CD14-positive monocyte (primary cell): ENCODE data around the gene TTC36. TPM values are rescaled to one million over a fixed set of nuclear protein-coding genes. Genes with fewer than 3 reads are reported as not detected.

Source experiments
- DNase-seq, 3 donors: peaks; one replicate each; pipeline ENCODE4 v3.0.0-alpha.2; 2011 to 2022
- H2AFZ ChIP-seq: 2 replicates; pipeline ENCODE4 v1.6.0; 2012; ENCODE audit warnings: mild to moderate bottlenecking, low read depth, low read length, inconsistent platforms; ENCODE audit not compliant: insufficient read depth, poor library complexity, severe bottlenecking
- H3K27ac ChIP-seq, 2 donors: 1 replicate in 1 of 2; 2 replicates in 1 of 2; pipeline ENCODE4 v1.5.1; 2012 to 2013; ENCODE audit warnings: low read length in 2 of 2, control low read depth in 1 of 2, inconsistent platforms in 1 of 2, low read depth in 1 of 2, mild to moderate bottlenecking in 1 of 2
- H3K27me3 ChIP-seq, 2 donors: one replicate each; pipeline versions ENCODE4 v1.6.0 to v1.6.1; 2011 to 2013; ENCODE audit warnings: low read length in 2 of 2; ENCODE audit not compliant: control insufficient read depth in 2 of 2, insufficient read depth in 2 of 2
- H3K36me3 ChIP-seq, 2 donors: replicated peaks in 1 of 2; 1 replicate in 1 of 2; 2 replicates in 1 of 2; pipeline versions ENCODE4 v1.5.1 to v1.6.1; 2012 to 2013; ENCODE audit warnings: low read length in 2 of 2, control low read depth in 1 of 2, inconsistent platforms in 1 of 2, mild to moderate bottlenecking in 1 of 2; ENCODE audit not compliant: insufficient read depth in 2 of 2, control insufficient read depth in 1 of 2
- H3K4me1 ChIP-seq, 2 donors: 1 replicate in 1 of 2; 2 replicates in 1 of 2; pipeline versions ENCODE4 v1.5.1 to v1.6.1; 2012 to 2013; ENCODE audit warnings: low read length in 2 of 2, control low read depth in 1 of 2, inconsistent platforms in 1 of 2, mild to moderate bottlenecking in 1 of 2, moderate library complexity in 1 of 2; ENCODE audit not compliant: insufficient read depth in 2 of 2, control insufficient read depth in 1 of 2
- H3K4me2 ChIP-seq: replicated peaks from 2 replicates; pipeline ENCODE3; 2012; ENCODE audit warnings: low read length, moderate library complexity, mild to moderate bottlenecking; ENCODE audit not compliant: poor library complexity, severe bottlenecking; ENCODE audit errors: extremely low read depth
- H3K4me3 ChIP-seq, 3 experiments: fragments of 200-600 bp in 1 of 3; sonication (generic) in 1 of 3; replicated peaks in 1 of 3; 1 replicate in 2 of 3; 2 replicates in 1 of 3; pipeline ENCODE4 v1.5.1; 2011 to 2013; ENCODE audit warnings: low read length in 3 of 3, mild to moderate bottlenecking in 3 of 3, control low read depth in 2 of 3, low read depth in 2 of 3, inconsistent platforms in 1 of 3, moderate library complexity in 1 of 3
- H3K79me2 ChIP-seq: 2 replicates; pipeline ENCODE4 v1.6.0; 2012; ENCODE audit warnings: mild to moderate bottlenecking, control low read depth, inconsistent platforms, low read length, moderate library complexity; ENCODE audit not compliant: insufficient read depth
- H3K9ac ChIP-seq: 2 replicates; pipeline ENCODE4 v1.6.0; 2017; ENCODE audit warnings: low read length, mild to moderate bottlenecking; ENCODE audit not compliant: insufficient read depth, poor library complexity, severe bottlenecking
- H3K9me3 ChIP-seq, 2 donors: replicated peaks in 1 of 2; 1 replicate in 1 of 2; 2 replicates in 1 of 2; pipeline versions ENCODE4 v1.5.1 to v1.6.1; 2012 to 2013; ENCODE audit warnings: low read length in 2 of 2, control low read depth in 1 of 2; ENCODE audit not compliant: control insufficient read depth in 1 of 2, insufficient read depth in 1 of 2
- H4K20me1 ChIP-seq: 2 replicates; pipeline ENCODE4 v1.6.0; 2012; ENCODE audit warnings: mild to moderate bottlenecking, low read length, control low read depth, moderate library complexity; ENCODE audit not compliant: insufficient read depth
- H3K27ac Mint-ChIP-seq, 7 donors: one replicate each; pipeline ENCODE4 v1.8.0; 2020; ENCODE audit warnings: mild to moderate bottlenecking in 7 of 7, mixed read lengths in 7 of 7, moderate library complexity in 6 of 7, inconsistent platforms in 2 of 7
- H3K27me3 Mint-ChIP-seq, 3 donors: one replicate each; pipeline ENCODE4 v1.8.0; 2021 to 2022; ENCODE audit warnings: low read depth in 3 of 3, mild to moderate bottlenecking in 3 of 3, mixed read lengths in 3 of 3, moderate library complexity in 3 of 3, inconsistent platforms in 1 of 3
- H3K36me3 Mint-ChIP-seq, 2 donors: one replicate each; pipeline ENCODE4 v1.8.0; 2020; ENCODE audit warnings: mixed read lengths in 2 of 2, inconsistent platforms in 1 of 2, mild to moderate bottlenecking in 1 of 2
- H3K4me1 Mint-ChIP-seq: one replicate; pipeline ENCODE4 v1.8.0; 2020; ENCODE audit warnings: mild to moderate bottlenecking, mixed read lengths
- H3K4me3 Mint-ChIP-seq, 2 donors: one replicate each; pipeline ENCODE4 v1.8.0; 2020; ENCODE audit warnings: mild to moderate bottlenecking in 2 of 2, mixed read lengths in 2 of 2, moderate library complexity in 1 of 2
- H3K9me3 Mint-ChIP-seq, 7 donors: one replicate each; pipeline ENCODE4 v1.8.0; 2020 to 2022; ENCODE audit warnings: mixed read lengths in 7 of 7, mild to moderate bottlenecking in 6 of 7, moderate library complexity in 6 of 7, inconsistent platforms in 2 of 7
- WGBS: methylation state at CpG from one replicate; pipeline ENCODE4 v1.1.5; 2013; ENCODE audit warnings: missing lambda C conversion rate; ENCODE audit not compliant: insufficient coverage; 5-methylcytosine and 5-hydroxymethylcytosine counted together
- intact Hi-C, 2 donors: fragments of 100-400 bp; cut with micrococcal nuclease; formaldehyde crosslinking; loops; one replicate each; pipeline versions ENCODE4 v1.15.0 to v1.15.1; 2023
- polyA plus RNA-seq, 3 donors: library from polyadenylated mRNA; depleted of rRNA in 1 of 3; unstranded in 2 of 3; stranded (reverse) in 1 of 3; fragments of 300-500 nt in 2 of 3; fragments of >200 nt in 1 of 3; fragmentation: Illumina TruSeq in 2 of 3; gene quantifications; 1 replicate in 2 of 3; 2 replicates in 1 of 3; pipeline ENCODE4 v1.2.3, GENCODE V29; 2012 to 2021
- TF ChIP-seq, protein P1 (sequence below): fragments of 200-600 bp; IDR thresholded peaks from one replicate; pipeline ENCODE4 v1.8.0; 2022; ENCODE audit warnings: antibody characterized with exemption, mild to moderate bottlenecking

The TTC36 gene
- polyA plus RNA-seq, 3 donors = not detected

DNA sequence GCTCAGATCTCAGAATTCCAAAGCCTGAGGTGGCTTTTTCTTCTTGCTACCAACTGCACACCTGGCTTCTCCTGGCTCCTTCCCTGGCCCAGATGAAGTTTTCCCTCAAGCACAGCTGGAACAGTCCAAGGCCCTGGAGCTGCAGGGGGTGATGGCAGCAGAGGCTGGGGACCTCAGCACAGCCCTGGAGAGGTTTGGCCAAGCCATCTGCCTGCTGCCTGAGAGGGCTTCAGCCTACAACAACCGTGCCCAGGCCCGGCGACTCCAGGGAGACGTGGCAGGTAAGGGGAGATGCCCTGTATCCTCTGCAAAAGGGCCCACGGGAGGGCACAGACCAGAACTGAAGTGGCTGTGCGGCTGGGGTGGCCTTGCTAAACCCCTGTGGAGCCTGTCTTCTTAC is 1.2 kb downstream of the TTC36 start:
- Histone ChIP-seq H3K79me2 (no peaks in the 10 kb centered on the region), H2AFZ (no peak overlapping the region), H3K9ac (no peak overlapping the region), H3K9me3 (no peaks in the 10 kb centered on the region), H3K4me2 (no peak overlapping the region), H4K20me1 (peaks cover 8% of the 10 kb centered on the region), H3K27me3 (peaks cover 8 to 22% of the 10 kb centered on the region in 2 donors), H3K4me3 (no peak overlapping the region), H3K4me1 (peaks cover 25 to 34% of the 10 kb centered on the region in 2 donors), H3K36me3 (peaks cover 0 to 13% of the 10 kb centered on the region in 2 donors), H3K27ac (no peak overlapping the region)
- DNase-seq = no peak
- 96% methylated on average over 6 of the region's 6 CpGs for WGBS
- TF ChIP-seq, protein P1, sequence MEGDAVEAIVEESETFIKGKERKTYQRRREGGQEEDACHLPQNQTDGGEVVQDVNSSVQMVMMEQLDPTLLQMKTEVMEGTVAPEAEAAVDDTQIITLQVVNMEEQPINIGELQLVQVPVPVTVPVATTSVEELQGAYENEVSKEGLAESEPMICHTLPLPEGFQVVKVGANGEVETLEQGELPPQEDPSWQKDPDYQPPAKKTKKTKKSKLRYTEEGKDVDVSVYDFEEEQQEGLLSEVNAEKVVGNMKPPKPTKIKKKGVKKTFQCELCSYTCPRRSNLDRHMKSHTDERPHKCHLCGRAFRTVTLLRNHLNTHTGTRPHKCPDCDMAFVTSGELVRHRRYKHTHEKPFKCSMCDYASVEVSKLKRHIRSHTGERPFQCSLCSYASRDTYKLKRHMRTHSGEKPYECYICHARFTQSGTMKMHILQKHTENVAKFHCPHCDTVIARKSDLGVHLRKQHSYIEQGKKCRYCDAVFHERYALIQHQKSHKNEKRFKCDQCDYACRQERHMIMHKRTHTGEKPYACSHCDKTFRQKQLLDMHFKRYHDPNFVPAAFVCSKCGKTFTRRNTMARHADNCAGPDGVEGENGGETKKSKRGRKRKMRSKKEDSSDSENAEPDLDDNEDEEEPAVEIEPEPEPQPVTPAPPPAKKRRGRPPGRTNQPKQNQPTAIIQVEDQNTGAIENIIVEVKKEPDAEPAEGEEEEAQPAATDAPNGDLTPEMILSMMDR = no peak
- Mint-ChIP-seq H3K4me1 (peaks cover 37% of the 10 kb centered on the region), H3K9me3 (peaks cover 0 to 4% (median 0%) of the 10 kb centered on the region in 7 donors), H3K36me3 (peaks cover 17 to 27% of the 10 kb centered on the region in 2 donors), H3K4me3 (no peak overlapping the region), H3K27ac (no peak overlapping the region), H3K27me3 (peaks cover 27 to 34% (median 28%) of the 10 kb centered on the region in 3 donors)
- intact Hi-C loops = no loop called here

DNA sequence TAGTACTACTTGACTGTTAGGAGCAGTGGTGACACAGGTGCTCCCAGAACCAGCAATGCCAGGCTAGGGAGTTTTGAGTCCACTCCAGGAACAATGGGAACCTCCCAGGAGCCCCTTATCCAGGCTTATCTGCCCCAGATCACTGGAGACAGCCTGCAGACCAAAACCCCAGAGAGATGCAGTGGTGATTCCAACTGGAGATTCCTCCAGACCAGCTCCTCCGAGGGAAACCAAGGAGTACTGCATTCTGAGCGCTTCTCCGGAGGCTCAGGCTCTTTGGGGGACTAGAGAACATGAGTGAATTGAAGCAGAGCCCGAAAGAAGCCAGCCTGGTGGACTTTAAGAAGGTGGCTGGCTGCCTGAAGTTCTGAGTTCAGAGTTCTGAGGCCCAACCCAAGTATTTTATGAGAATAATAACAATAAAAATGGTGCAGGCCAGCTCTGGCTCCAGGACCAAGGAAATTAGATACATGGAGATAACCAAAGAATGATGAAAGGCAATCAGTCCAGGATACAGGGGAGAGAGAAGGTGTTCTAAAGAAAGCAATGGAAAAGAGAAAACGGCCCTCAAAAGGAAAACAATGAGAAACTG is 2.4 kb downstream of the TTC36 start:
- H3K4me1 ChIP-seq = peaks cover 18 to 26% of the 10 kb centered on the region in 2 donors
- TF ChIP-seq, protein P1 = no peak
- H3K4me2 ChIP-seq = peak overlapping the region; percentile 92
- peak overlapping the region in 1 of 3 experiments; percentile 75 for H3K4me3 ChIP-seq
- Mint-ChIP-seq H3K4me3 (peak overlapping the region; percentile 71 to 83), H3K27ac (no peak overlapping the region), H3K9me3 (peaks cover 0 to 4% (median 0%) of the 10 kb centered on the region in 7 donors), H3K27me3 (peaks cover 23 to 34% (median 28%) of the 10 kb centered on the region in 3 donors), H3K4me1 (peaks cover 27% of the 10 kb centered on the region), H3K36me3 (peaks cover 11 to 18% of the 10 kb centered on the region in 2 donors)
- no peak overlapping the region for H2AFZ ChIP-seq
- 78% methylated on average over 3 of the region's 5 CpGs for WGBS
- peaks cover 6% of the 10 kb centered on the region for H4K20me1 ChIP-seq
- peak overlapping the region; percentile 62 for H3K9ac ChIP-seq
- H3K27ac ChIP-seq = no peak overlapping the region
- no peaks in the 10 kb centered on the region for H3K79me2 ChIP-seq
- peaks cover 8 to 22% of the 10 kb centered on the region in 2 donors for H3K27me3 ChIP-seq
- H3K36me3 ChIP-seq = peaks cover 0 to 5% of the 10 kb centered on the region in 2 donors
- intact Hi-C loops = no loop called here
- no peaks in the 10 kb centered on the region for H3K9me3 ChIP-seq
- DNase-seq = no peak
